ENCODE results near the gene CAB39.
"Not testable (repeated sequence)": the region's sequence is repeated elsewhere in the genome, so short reads cannot be mapped to it uniquely, and the experiment has no call there.

The CAB39 gene

GRCh38 chr2:230680463-230681170 is 32.0 kb upstream of the CAB39 start:
- H3K4me3 ChIP-seq (ENCODE audit: low read length): no peak overlapping the region
- DNase-seq (ENCODE audit: low read depth, low spot score): no peak

GRCh38 chr2:230681171-230681545 is 31.5 kb upstream of the CAB39 start:
- H3K4me3 ChIP-seq (ENCODE audit: low read length): no peak overlapping the region
- DNase-seq (ENCODE audit: low read depth, low spot score): no peak

DNA sequence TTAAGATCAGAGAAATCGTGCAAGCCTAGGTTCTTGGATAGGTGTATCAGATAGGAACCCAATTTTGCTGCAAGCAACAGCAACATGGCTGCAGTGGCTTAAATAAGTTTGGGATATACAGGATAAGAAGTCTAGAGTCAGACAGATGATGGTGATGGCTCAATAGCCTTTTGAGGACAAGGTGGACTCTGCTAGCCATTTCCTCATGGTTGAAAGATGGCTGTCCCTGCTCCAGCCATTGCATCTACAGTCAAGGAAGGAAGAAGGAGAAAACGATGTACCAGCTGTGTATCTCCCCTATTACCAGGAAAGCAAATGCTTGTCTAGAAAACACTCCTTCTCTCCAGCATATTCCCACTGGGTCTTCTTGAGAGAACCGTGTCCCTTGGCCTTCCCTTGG is 30.1 kb upstream of the CAB39 start:
- H3K4me3 ChIP-seq (ENCODE audit: low read length): no peak overlapping the region
- DNase-seq (ENCODE audit: low read depth, low spot score): no peak

DNA sequence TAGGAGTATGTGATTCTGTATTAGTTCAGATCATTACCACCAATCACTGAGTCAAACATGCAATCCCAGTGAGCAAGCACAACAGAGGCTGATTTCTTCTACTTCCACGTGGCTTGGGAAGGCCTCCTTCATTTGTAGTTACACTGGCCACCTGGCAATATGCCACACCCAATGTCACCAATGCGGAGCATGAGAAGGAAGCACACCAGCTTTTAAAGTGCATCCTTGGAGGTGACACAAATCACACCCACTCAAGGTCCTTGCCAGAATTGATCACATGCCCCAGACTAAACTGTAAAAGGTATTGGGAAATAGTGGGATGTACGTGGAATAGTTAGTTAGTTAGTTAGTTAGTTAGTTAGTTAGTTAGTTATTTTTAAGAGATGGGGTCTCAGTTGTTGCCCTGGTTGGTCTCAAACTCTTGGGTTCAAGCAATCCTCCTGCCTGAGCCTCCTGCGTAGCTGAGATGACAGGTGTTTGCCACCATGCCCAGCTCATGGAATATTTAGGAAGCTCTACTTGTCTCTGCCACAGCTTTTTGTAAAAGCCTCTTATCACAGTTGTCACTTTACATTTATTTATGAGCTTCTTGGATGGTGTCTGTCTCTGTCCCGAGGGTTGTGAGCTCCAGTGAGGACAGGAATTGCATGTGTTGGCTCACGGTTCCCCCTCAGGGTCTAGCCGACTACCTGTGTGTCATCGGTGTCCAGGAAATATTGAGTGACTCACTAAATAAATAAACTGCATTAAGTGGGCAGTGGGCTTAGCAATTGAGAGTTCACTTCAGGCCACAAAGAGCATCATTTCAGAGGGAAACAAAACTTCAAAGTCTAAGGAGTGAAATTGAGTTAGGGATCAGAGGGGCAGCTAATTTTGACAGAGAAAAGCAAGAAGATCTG is 28.1 kb upstream of the CAB39 start:
- no peak overlapping the region for H3K4me3 ChIP-seq (ENCODE audit: low read length)
- DNase-seq (ENCODE audit: low read depth, low spot score): no peak

GRCh38 chr2:230685178-230685577 is 27.5 kb upstream of the CAB39 start:
- DNase-seq (ENCODE audit: low read depth, low spot score): no peak
- no peak overlapping the region for H3K4me3 ChIP-seq (ENCODE audit: low read length)

DNA sequence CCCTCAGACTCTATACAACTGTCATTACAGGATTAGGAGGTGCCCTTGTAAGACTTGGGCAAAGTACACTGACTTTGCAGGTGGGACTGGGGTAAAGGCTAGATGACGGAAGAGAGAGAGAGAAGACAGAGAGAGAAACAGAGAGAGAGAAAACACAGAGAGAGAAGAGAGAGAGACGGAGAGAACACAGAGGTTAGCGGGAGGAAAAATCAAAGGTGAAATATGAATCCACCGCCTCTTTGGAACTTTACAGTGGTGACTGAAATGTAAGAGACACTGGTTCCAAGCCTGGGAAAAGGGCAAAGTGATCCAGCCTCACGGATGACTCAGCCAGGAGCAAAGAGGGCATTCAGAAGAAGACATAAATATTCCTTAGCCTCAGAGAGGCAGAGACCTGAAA is 25.1 kb upstream of the CAB39 start:
- DNase-seq (ENCODE audit: low read depth, low spot score): no peak

DNA sequence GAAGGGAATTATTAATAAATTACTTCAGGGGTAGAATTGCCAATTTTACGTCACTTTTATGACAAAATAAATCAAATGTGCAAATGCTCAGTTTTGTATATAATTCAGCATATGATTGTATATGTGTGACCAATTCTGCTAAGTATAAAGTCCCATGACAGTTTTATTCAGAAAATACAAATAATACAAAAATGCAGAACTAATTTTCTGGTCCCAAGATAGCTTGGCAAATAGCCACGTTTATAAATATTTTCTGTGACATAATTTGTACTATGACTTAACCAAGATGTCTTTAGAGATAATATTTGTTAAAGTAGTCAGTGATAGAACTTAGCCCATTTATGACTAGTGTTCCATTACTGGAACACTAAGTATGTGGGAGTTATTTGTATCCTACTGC is 24.2 kb upstream of the CAB39 start:
- DNase-seq (ENCODE audit: low read depth, low spot score): no peak
- H3K4me3 ChIP-seq (ENCODE audit: low read length): no peak overlapping the region

More for the DNA sequence above, 25.1 kb upstream of the CAB39 start:
- H3K4me3 ChIP-seq (ENCODE audit: low read length): no peak overlapping the region

- H3K4me3 ChIP-seq (ENCODE audit: low read length): no peak overlapping the region
- no peak for DNase-seq (ENCODE audit: low read depth, low spot score)
Measured at GRCh38 chr2:230690439-230690838, 22.2 kb upstream of the CAB39 start.

DNA sequence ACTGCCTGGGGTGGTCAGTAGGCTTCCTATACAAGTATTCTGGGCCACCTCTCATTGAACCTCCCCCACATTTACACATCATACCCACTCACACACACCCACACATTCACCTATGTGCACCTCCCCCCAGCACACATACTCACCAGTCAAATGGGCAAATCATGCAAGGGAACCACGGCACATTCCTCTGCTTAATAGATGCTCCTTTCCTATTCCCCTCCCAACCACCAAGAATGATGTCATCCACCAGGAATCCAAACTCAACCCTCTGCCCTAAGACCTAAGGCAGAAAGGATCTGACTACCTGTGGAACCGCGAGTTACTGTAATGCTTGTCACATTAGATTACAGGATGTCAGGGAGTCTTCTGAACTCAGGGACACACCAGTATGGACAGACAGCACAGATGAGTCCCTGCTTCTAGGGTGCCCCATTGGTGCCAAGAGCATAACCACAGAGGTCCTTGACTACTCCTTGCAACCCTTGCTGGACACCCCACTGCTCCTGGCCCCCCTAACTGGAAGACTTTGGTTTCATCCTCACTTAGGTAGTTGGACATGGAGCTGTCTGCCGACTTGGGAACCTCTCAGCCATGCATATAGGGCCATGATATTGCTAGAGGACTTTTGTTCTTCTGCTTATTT is 21.5 kb upstream of the CAB39 start:
- no peak overlapping the region for H3K4me3 ChIP-seq (ENCODE audit: low read length)
- no peak for DNase-seq (ENCODE audit: low read depth, low spot score)

GRCh38 chr2:230692760-230693159 is 19.9 kb upstream of the CAB39 start:
- no peak for DNase-seq (ENCODE audit: low read depth, low spot score)
- no peak overlapping the region for H3K4me3 ChIP-seq (ENCODE audit: low read length)

DNA sequence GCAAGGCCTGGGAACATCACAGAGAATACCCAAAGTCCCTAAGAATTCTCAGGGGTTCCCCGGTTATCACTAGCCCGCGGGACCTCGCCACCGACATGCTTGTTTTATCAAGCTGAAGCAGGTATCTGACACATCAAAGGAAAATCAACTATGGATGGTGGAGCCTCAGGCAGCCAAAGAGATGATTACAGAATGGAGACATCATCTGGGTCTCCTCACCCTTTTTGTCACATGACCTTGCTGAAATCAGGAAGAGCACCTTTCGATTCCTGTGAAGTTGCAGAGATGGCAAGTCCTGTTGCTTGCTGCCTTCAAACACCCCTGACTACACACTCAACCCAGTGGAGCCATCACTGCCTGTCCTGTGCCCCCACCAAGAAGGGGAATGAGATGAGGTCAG is 19.2 kb upstream of the CAB39 start:
- no peak for DNase-seq (ENCODE audit: low read depth, low spot score)

GRCh38 chr2:230694241-230694640 is 18.4 kb upstream of the CAB39 start:
- no peak overlapping the region for H3K4me3 ChIP-seq (ENCODE audit: low read length)
- DNase-seq (ENCODE audit: low read depth, low spot score): no peak

More for the DNA sequence above, 19.2 kb upstream of the CAB39 start:
- no peak overlapping the region for H3K4me3 ChIP-seq (ENCODE audit: low read length)

- no peak for DNase-seq (ENCODE audit: low read depth, low spot score)
Measured at GRCh38 chr2:230695551-230695950, 17.1 kb upstream of the CAB39 start.

DNA sequence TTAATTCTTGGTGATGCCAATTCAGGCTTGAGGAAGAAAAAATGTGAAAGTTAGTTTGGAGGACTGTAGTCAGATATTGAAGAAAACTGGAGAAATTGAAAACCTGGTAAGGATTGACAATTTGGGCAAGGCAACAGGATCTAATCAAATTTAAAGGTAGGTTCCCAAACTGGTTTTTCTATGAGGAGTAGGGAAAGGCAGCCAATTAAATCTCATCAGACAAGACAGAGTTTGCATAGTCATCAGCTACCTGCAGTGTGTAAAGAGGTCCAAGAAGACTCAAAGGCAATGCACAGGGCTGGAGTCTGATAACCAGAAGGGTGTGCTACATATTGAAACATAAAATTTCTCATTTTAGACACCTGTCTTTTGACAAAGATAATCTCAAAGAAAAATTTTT is 16.0 kb upstream of the CAB39 start:
- DNase-seq (ENCODE audit: low read depth, low spot score): no peak
- no peak overlapping the region for H3K4me3 ChIP-seq (ENCODE audit: low read length)

More at GRCh38 chr2:230695551-230695950, 17.1 kb upstream of the CAB39 start:
- no peak overlapping the region for H3K4me3 ChIP-seq (ENCODE audit: low read length)

- no peak for DNase-seq (ENCODE audit: low read depth, low spot score)
- H3K4me3 ChIP-seq (ENCODE audit: low read length): no peak overlapping the region
Measured at GRCh38 chr2:230697676-230698075, 15.0 kb upstream of the CAB39 start.

DNA sequence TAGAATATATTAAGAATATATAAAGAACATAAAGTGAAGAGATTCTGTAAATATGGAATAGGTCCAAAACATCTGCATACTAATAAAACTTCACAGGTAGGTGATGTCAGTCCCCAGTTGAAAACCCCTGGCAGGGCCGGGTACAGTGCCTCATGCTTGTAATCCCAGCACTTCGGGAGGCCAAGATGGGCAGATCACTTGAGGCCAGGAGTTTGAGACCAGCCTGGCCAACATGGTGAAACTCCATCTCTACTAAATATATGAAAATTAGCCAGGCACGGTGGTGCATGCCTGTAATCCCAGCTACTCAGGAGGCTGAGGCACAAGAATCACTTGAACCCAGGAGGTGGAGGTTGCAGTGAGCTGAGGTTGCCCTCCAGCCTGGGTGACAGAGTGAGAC is 13.9 kb upstream of the CAB39 start:
- not testable (repeated sequence) for DNase-seq (ENCODE audit: low read depth, low spot score); H3K4me3 ChIP-seq (ENCODE audit: low read length)

GRCh38 chr2:230700447-230700846 is 12.2 kb upstream of the CAB39 start:
- no peak for DNase-seq (ENCODE audit: low read depth, low spot score)
- H3K4me3 ChIP-seq (ENCODE audit: low read length): no peak overlapping the region

DNA sequence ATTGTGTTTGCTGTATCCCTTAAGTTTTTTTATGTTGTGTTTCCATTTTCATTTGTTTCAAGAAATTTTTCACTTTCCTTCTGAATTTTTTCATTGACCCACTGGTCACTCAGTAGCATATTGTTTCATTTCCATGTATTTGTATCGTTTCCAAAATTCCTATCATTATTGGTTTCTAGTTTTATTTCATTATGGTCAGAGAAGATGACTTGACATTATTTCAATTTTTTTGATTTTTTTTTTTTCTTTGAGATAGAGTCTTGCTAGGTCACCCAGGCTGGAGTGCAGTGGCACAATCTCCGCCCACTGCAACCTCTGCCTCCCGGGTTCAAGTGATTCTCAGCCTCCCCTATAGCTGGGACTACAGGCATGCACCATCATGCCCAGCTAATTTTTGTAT is 11.3 kb upstream of the CAB39 start:
- DNase-seq (ENCODE audit: low read depth, low spot score): no peak

GRCh38 chr2:230702457-230702856 is 10.2 kb upstream of the CAB39 start:
- not testable (repeated sequence) for DNase-seq (ENCODE audit: low read depth, low spot score); H3K4me3 ChIP-seq (ENCODE audit: low read length)

More for the DNA sequence above, 11.3 kb upstream of the CAB39 start:
- no peak overlapping the region for H3K4me3 ChIP-seq (ENCODE audit: low read length)

DNA sequence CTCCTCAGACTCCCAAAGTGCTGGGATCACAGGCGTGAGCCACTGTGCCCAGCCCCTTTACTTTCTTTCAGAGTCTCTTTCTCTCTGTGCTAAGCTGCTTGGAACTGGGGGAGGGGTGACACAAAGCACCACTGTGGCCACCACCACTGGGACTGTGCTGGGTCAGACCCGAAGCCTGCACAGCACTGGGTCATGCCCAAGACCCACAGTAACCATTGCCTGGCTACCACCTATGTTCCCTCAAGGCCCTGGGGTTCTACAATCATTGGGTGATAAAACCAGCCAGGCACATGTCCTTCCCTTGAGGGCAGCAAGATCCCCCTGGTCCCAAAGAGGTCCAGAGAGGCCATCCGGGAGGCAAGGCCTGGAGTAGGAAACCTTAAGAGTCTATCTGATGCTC is 9.1 kb upstream of the CAB39 start:
- no peak overlapping the region for H3K4me3 ChIP-seq (ENCODE audit: low read length)
- no peak for DNase-seq (ENCODE audit: low read depth, low spot score)

All from Jurkat, Clone E6-1 (cell line).